HG03135 (cell line): ENCODE results near the gene RPL13.

Experiments used
- ATAC-seq: cut with Tn5 transposase; IDR thresholded peaks from one replicate; pipeline ENCODE4 v1.9.1; 2021; ENCODE audit warnings: mild to moderate bottlenecking, moderate library complexity; ENCODE audit not compliant: unreplicated experiment

RPL13 gene

GRCh38 chr16:89595330-89596060 lies 35.0 kb downstream of the RPL13 start:
- no peak for ATAC-seq

DNA sequence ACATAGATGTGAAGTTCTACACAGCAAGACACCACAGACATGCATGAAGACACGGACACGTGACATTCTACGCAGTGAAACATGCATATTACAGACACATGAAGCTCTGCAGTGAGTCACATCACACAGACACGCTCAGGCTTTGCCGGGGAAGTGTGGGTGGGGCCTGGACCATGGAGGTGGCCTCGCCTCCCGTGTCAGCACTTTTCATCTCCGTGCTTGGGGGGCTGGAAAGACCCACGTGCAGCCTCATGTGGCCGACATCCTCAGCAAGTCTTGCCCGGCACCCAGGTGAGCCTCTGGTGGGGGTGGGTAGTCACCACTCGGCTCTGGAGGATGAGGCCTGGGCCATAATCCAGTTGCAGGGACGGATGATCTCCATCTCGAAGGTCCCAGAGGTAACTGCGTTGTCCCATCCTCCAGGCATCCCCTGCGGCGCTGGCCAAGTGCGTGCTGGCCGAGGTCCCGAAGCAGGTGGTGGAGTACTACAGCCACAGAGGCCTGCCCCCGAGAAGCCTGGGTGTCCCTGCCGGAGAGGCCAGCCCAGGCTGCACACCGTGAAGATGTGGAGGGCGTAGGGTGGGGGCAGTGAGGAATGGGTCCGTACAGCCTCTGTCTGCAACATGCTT lies 35.7 kb downstream of the RPL13 start:
- ATAC-seq = no peak

GRCh38 chr16:89596957-89597649 lies 36.6 kb downstream of the RPL13 start:
- ATAC-seq = no peak

DNA sequence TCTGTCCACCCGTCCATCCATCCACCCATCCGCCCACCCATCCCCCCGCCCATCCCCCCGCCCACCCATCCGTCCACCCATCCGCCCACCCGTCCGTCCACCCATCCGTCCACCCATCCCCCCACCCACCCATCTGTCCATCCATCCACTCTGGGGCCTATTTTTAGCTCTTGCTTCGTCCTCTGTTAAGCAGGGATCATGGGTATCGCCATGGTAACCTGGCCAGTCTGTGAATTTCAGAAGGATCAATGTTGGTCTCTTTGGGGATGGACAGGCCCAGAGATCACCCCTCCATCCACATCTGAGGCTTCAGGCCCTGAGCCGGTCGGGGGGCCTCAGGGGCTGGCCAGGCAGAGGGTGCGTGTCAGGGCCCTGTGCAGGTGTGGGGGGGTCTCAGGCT lies 37.7 kb downstream of the RPL13 start:
- ATAC-seq = no peak

- ATAC-seq = no peak
Measured at GRCh38 chr16:89599451-89599858, 39.0 kb downstream of the RPL13 start.

- no peak for ATAC-seq
Measured at GRCh38 chr16:89599902-89600301, 39.4 kb downstream of the RPL13 start.

DNA sequence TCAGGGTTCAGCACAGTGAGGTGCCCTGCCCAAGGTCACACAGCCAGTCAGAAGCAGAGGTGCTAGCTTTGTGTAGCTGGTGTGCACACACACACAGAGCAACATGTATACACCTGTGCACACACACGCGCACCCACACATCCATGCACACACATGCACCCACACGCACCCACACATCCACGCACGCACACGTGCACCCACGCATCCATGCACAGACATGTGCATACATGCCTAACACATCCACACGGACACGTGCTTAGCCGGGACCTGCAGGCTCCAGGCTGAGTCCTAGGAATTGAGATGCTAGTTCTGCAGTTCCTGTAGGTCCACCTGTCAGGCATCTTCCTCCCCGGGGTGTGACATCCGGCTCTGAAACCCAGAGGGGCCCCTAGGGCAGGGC lies 39.9 kb downstream of the RPL13 start:
- ATAC-seq = no peak

DNA sequence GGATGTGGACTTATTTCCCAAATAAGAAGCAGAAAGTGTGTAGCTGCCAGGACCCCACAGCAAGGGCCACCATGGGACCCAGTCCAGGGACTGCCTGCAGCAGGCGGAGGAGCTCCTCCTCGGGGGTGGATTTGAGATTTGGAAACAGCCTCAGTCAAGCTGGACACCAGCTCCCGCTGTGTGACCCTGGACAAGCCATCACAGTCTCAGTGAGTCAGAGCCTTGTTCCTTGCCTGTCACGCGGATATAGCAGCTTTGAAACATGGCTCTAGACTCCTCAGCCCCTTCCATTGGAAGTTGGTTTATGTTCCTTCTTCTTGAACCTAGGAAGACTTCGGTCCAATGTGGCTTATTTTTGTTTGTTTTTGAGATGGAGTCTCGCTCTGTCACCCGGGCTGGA lies 40.5 kb downstream of the RPL13 start:
- ATAC-seq = no peak

GRCh38 chr16:89601906-89602272 lies 41.4 kb downstream of the RPL13 start:
- ATAC-seq = no peak

- ATAC-seq = no peak
Measured at GRCh38 chr16:89602273-89602951, 41.9 kb downstream of the RPL13 start.

DNA sequence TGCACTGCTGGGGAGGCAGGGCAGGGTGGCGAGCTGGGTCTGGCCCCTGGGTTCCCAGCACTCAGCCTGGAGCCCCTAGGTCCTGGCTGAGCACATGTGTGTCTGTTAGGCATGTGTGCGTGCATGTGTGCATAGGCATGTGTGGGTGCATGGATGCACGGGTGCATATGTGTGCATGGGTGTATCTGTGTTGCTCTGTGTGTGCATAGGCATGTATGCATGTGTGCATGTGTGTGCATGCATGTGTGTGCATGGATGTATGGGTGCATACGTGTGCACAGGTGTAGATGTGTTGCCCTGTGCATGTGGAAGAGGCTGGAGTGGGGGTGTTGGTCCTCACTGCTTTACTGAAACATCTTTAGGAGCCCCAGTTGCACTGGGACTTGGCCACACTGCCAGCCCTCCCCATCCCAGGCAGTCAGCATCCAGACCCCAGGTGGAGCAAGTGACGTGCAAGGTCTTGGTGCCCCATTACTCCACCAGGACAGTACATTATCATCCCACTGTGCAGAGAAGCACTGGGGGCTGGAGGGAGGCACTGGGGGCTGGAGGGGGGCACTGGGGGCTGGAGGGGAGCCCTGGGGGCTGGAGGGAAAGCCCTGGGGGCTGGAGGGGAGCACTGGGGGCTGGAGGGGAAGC lies 42.6 kb downstream of the RPL13 start:
- ATAC-seq = no peak

DNA sequence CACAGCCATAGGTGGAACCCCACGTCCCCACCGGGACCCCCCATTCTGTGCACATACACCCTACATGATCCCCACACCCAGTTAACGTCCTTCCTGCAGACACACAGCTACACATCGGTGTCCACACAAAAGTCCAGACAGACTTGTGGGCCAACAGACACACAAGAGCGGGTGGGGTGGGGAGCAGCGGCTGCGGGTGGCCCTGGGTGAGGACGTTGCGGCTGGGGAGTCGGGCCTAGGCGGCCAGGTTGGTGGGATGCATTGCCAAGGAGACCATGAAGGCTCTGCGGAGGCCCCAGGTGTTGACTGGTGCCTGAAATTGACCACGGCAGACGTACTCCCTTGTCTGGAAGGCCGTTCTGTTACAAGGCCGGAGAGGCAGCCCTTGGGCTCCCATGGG lies 44.3 kb downstream of the RPL13 start:
- ATAC-seq = no peak

GRCh38 chr16:89605186-89605970 lies 44.9 kb downstream of the RPL13 start:
- ATAC-seq = no peak

DNA sequence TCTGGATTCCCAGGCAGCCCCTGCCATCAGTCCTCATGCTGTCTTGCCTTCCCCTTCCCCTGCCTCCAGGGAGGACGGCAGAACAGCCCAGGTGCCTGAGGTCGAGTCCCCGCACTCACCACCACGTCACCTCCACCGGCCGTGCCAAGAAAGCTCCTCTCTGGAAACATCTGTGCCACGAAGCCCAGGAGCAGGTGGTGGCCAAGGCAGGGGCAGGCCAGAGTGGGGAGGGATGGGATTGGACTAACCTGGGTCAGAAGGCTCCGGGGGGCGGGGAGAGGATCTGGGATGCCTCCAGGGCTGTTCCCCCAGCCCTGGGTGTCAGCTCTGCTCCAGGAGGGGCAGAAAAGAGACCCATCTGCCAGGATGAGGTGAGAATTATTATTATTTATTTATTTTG lies 45.5 kb downstream of the RPL13 start:
- no peak for ATAC-seq

- ATAC-seq = no peak
Measured at GRCh38 chr16:89607453-89607852, 47.0 kb downstream of the RPL13 start.

DNA sequence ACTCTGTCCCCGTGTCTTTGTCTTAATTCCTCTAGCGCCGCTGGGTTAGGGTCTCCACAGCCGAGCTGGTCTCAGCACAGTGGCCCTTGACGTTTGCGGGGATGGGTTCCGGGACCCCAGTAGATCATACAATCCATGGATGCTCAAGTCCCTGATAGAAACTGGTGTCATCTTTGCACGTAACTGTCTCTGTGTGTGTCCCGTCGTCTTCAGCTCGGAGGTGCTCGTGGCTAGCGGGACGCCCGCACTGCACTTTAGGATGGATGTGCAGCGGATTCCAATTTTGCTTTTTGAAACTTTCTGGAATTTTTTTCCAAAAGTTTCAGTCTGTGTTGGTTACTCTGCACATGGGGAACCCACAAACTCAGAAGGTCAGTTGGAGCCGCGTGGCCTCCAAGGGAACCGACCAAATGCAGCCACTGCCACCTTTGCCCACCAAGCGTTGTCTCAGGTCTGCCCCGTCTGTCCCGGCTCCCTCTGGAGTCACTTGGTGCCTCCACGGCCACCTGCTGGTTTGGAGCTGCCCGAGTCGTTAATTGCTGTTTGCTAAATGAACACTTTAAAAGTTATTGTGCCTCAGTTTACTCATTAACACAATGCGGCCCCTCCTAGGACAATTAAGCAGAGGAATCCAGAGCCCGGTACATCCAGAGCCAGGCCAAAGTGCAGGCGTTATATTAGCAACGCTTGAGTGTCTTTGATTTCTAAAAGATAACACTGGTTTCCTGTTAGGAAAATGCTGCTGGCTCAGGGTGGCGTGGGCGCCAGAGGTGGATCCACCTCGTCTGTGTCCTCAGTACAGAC lies 47.7 kb downstream of the RPL13 start:
- no peak for ATAC-seq

DNA sequence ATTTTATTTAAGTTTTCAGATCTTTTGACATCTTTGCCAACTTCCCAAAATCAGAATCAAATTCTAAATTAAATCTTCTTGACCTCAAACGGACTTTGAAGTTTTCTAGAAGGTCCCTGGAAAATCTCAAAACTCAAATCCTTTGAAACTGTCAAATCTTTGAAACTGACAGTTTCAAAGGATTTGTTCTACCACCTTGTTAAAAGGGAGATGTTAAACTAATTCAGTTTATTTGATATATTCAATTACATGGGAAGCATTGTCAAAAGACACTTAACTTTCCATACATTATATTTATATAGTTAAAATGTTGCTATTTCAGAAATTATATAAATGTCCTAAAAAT lies 49.6 kb downstream of the RPL13 start:
- ATAC-seq = no peak

- no peak for ATAC-seq
Measured at GRCh38 chr16:89612415-89613166, 52.1 kb downstream of the RPL13 start.
